ENCODE results near the gene SLC7A6OS. TPM values are rescaled to one million over a fixed set of nuclear protein-coding genes. Genes with fewer than 3 reads are reported as not detected.
A peak's percentile ranks its signal among the peaks of the same experiment; 100 is the strongest.

Gene SLC7A6OS
- 10 to 100 TPM; 51.9 to 55.8 TPM for total RNA-seq
- polyA plus RNA-seq, result 10 to 100 TPM; 22.4 to 25.2 TPM

- H3K36me3 ChIP-seq (ENCODE audit: insufficient read depth, low read length), result peaks cover 25% of the 10 kb centered on the region
- peaks cover 24 to 44% of the 10 kb centered on the region in 2 donors for H3K36me3 Mint-ChIP-seq
- H3K9me3 Mint-ChIP-seq, result no peaks in the 10 kb centered on the region
- H3K9me3 ChIP-seq (ENCODE audit: control insufficient read depth in 1 of 2, low read length in 2 of 2), result no peaks in the 10 kb centered on the region
- H3K27ac Mint-ChIP-seq, result peak within 1 kb of the TSS; percentile 75 to 98 (median 96)
- peak within 1 kb of the TSS; percentile 96 to 99 (median 98) for H3K4me3 Mint-ChIP-seq
- peak within 1 kb of the TSS; percentile 91 to 95 for H3K4me3 ChIP-seq (ENCODE audit: low read length in 2 of 2)
- no peaks in the 10 kb centered on the region for H3K27me3 Mint-ChIP-seq
- H3K4me1 ChIP-seq (ENCODE audit: insufficient read depth, low read length), result peaks cover 54% of the 10 kb centered on the region
- DNase-seq, result peak; percentile 90 to 96 (median 92)
- peak within 1 kb of the TSS; percentile 77 for H3K27ac ChIP-seq (ENCODE audit: low read depth, low read length)
- POLR2A ChIA-PET (ENCODE audit: partially characterized antibody), result interaction anchor here (0.6 to 34.3 kb wide), 14 partner anchors 8 to 504 kb away, joined by 3 to 1508 read pairs (median 5); partner anchors contain the start of genes DDX28, DUS2, ESRP2 and NFATC3
- H3K4me1 Mint-ChIP-seq, result peaks cover 27 to 65% (median 46%) of the 10 kb centered on the region in 4 donors
- intact Hi-C loops (cut with micrococcal nuclease), result loop anchor here (1.0 kb wide), 4 partner anchors 17 to 66 kb away; partner anchors contain the start of genes PLA2G15 and SLC7A6
- CTCF ChIA-PET (ENCODE audit: partially characterized antibody), result interaction anchor here (0.8 to 4.1 kb wide), 21 partner anchors 8 to 107 kb away, joined by 3 to 84 read pairs (median 6); partner anchors contain the start of gene SLC7A6
- H3K27me3 ChIP-seq (ENCODE audit: insufficient read depth, low read length), result no peaks in the 10 kb centered on the region
These were observed at the start of gene SLC7A6OS, which contains the start of gene PRMT7 for GRCh38 chr16:68310774-68311511. Gene SLC7A6OS, minus strand, starts transcription at chr16:68310946. Its CDS starts 20 bp downstream, at chr16:68310926. Gene PRMT7, plus strand, starts transcription at chr16:68311019. Its CDS starts 4,961 bp downstream, at chr16:68315980.

GRCh38 chr16:68359398-68360191, 48.8 kb upstream of the SLC7A6OS start:
- no peaks in the 10 kb centered on the region for H3K9me3 ChIP-seq (ENCODE audit: control insufficient read depth in 1 of 2, low read length in 2 of 2)
- ChIA-PET POLR2A (ENCODE audit: partially characterized antibody) (no interaction called here), CTCF (ENCODE audit: partially characterized antibody) (interaction anchor here (0.7 to 1.1 kb wide), 2 partner anchors 9 to 37 kb away, joined by 3 read pairs; no protein-coding TSS in a partner anchor)
- Mint-ChIP-seq H3K27ac (no peak overlapping the region), H3K4me1 (peaks cover 20 to 55% (median 38%) of the 10 kb centered on the region in 4 donors), H3K36me3 (peaks cover 17% of the 10 kb centered on the region in 2 donors), H3K4me3 (no peak overlapping the region), H3K9me3 (no peaks in the 10 kb centered on the region), H3K27me3 (no peaks in the 10 kb centered on the region)
- no peak overlapping the region for H3K4me3 ChIP-seq (ENCODE audit: low read length in 2 of 2)
- intact Hi-C loops (cut with micrococcal nuclease), result no loop called here
- H3K4me1 ChIP-seq (ENCODE audit: insufficient read depth, low read length), result peaks cover 47% of the 10 kb centered on the region
- H3K27me3 ChIP-seq (ENCODE audit: insufficient read depth, low read length), result no peaks in the 10 kb centered on the region
- no peak overlapping the region for H3K27ac ChIP-seq (ENCODE audit: low read depth, low read length)
- peaks cover 10% of the 10 kb centered on the region for H3K36me3 ChIP-seq (ENCODE audit: insufficient read depth, low read length)
- DNase-seq, result no peak

GRCh38 chr16:68358951-68359350, 48.2 kb upstream of the SLC7A6OS start:
- peaks cover 42% of the 10 kb centered on the region for H3K4me1 ChIP-seq (ENCODE audit: insufficient read depth, low read length)
- POLR2A ChIA-PET (ENCODE audit: partially characterized antibody), result no interaction called here
- intact Hi-C loops (cut with micrococcal nuclease), result no loop called here
- Mint-ChIP-seq H3K27ac (no peak overlapping the region), H3K27me3 (no peaks in the 10 kb centered on the region), H3K4me3 (no peak overlapping the region), H3K36me3 (peaks cover 19 to 24% of the 10 kb centered on the region in 2 donors), H3K9me3 (no peaks in the 10 kb centered on the region), H3K4me1 (peaks cover 17 to 53% (median 36%) of the 10 kb centered on the region in 4 donors)
- DNase-seq, result no peak
- H3K27me3 ChIP-seq (ENCODE audit: insufficient read depth, low read length), result no peaks in the 10 kb centered on the region
- H3K4me3 ChIP-seq (ENCODE audit: low read length in 2 of 2), result no peak overlapping the region
- H3K27ac ChIP-seq (ENCODE audit: low read depth, low read length), result no peak overlapping the region
- H3K9me3 ChIP-seq (ENCODE audit: control insufficient read depth in 1 of 2, low read length in 2 of 2), result no peaks in the 10 kb centered on the region
- H3K36me3 ChIP-seq (ENCODE audit: insufficient read depth, low read length), result peaks cover 13% of the 10 kb centered on the region
- CTCF ChIA-PET (ENCODE audit: partially characterized antibody), result no interaction called here

GRCh38 chr16:68357923-68358322, 47.2 kb upstream of the SLC7A6OS start:
- Histone ChIP-seq H3K9me3 (ENCODE audit: control insufficient read depth in 1 of 2, low read length in 2 of 2) (no peaks in the 10 kb centered on the region), H3K27ac (ENCODE audit: low read depth, low read length) (no peak overlapping the region), H3K36me3 (ENCODE audit: insufficient read depth, low read length) (peaks cover 13% of the 10 kb centered on the region), H3K4me3 (ENCODE audit: low read length in 2 of 2) (no peak overlapping the region), H3K27me3 (ENCODE audit: insufficient read depth, low read length) (no peaks in the 10 kb centered on the region), H3K4me1 (ENCODE audit: insufficient read depth, low read length) (peaks cover 40% of the 10 kb centered on the region)
- no peaks in the 10 kb centered on the region for H3K9me3 Mint-ChIP-seq
- H3K27me3 Mint-ChIP-seq, result no peaks in the 10 kb centered on the region
- H3K36me3 Mint-ChIP-seq, result peaks cover 19 to 32% of the 10 kb centered on the region in 2 donors
- no peak for DNase-seq
- ChIA-PET CTCF (ENCODE audit: partially characterized antibody) (interaction anchor here (2.3 to 2.9 kb wide), 3 partner anchors 9 to 97 kb away, joined by 13 to 14 read pairs (median 14); no protein-coding TSS in a partner anchor), POLR2A (ENCODE audit: partially characterized antibody) (no interaction called here)
- peaks cover 17 to 52% (median 35%) of the 10 kb centered on the region in 4 donors for H3K4me1 Mint-ChIP-seq
- peak overlapping the region in 2 of 8 donors; percentile 17 to 20 for H3K4me3 Mint-ChIP-seq
- peak overlapping the region in 1 of 7 donors; percentile 17 for H3K27ac Mint-ChIP-seq
- intact Hi-C loops (cut with micrococcal nuclease), result no loop called here

GRCh38 chr16:68357521-68357922, 46.8 kb upstream of the SLC7A6OS start:
- intact Hi-C loops (cut with micrococcal nuclease), result no loop called here
- Mint-ChIP-seq H3K27me3 (no peaks in the 10 kb centered on the region), H3K27ac (no peak overlapping the region), H3K36me3 (peaks cover 19 to 36% of the 10 kb centered on the region in 2 donors), H3K4me1 (peaks cover 19 to 51% (median 36%) of the 10 kb centered on the region in 4 donors), H3K9me3 (no peaks in the 10 kb centered on the region), H3K4me3 (peak overlapping the region in 3 of 8 donors; percentile 17 to 54 (median 20))
- Histone ChIP-seq H3K27ac (ENCODE audit: low read depth, low read length) (no peak overlapping the region), H3K4me3 (ENCODE audit: low read length in 2 of 2) (no peak overlapping the region), H3K4me1 (ENCODE audit: insufficient read depth, low read length) (peaks cover 40% of the 10 kb centered on the region), H3K27me3 (ENCODE audit: insufficient read depth, low read length) (no peaks in the 10 kb centered on the region), H3K36me3 (ENCODE audit: insufficient read depth, low read length) (peaks cover 13% of the 10 kb centered on the region), H3K9me3 (ENCODE audit: control insufficient read depth in 1 of 2, low read length in 2 of 2) (no peaks in the 10 kb centered on the region)
- ChIA-PET CTCF (ENCODE audit: partially characterized antibody) (interaction anchor here (1.0 to 2.9 kb wide), 5 partner anchors 10 to 153 kb away, joined by 3 to 14 read pairs (median 13); no protein-coding TSS in a partner anchor), POLR2A (ENCODE audit: partially characterized antibody) (interaction anchor here (1.1 kb wide), 1 partner anchor 11 kb away, joined by 3 read pairs; no protein-coding TSS in a partner anchor)
- DNase-seq, result no peak

- Histone ChIP-seq H3K4me1 (ENCODE audit: insufficient read depth, low read length) (peaks cover 40% of the 10 kb centered on the region), H3K9me3 (ENCODE audit: control insufficient read depth in 1 of 2, low read length in 2 of 2) (no peaks in the 10 kb centered on the region), H3K4me3 (ENCODE audit: low read length in 2 of 2) (peak overlapping the region; percentile 23 to 29), H3K36me3 (ENCODE audit: insufficient read depth, low read length) (peaks cover 17% of the 10 kb centered on the region), H3K27ac (ENCODE audit: low read depth, low read length) (no peak overlapping the region), H3K27me3 (ENCODE audit: insufficient read depth, low read length) (no peaks in the 10 kb centered on the region)
- intact Hi-C loops (cut with micrococcal nuclease), result no loop called here
- POLR2A ChIA-PET (ENCODE audit: partially characterized antibody), result interaction anchor here (1.1 to 1.3 kb wide), 3 partner anchors 11 to 350 kb away, joined by 3 read pairs; partner anchors contain the start of gene SLC7A6
- CTCF ChIA-PET (ENCODE audit: partially characterized antibody), result interaction anchor here (0.9 to 2.9 kb wide), 9 partner anchors 8 to 154 kb away, joined by 3 to 14 read pairs (median 4); no protein-coding TSS in a partner anchor
- no peaks in the 10 kb centered on the region for H3K9me3 Mint-ChIP-seq
- no peak for DNase-seq
- peak overlapping the region in 7 of 8 donors; percentile 65 to 89 (median 81) for H3K4me3 Mint-ChIP-seq
- H3K27ac Mint-ChIP-seq, result peak overlapping the region in 2 of 7 donors; percentile 29 to 82
- H3K36me3 Mint-ChIP-seq, result peaks cover 19 to 40% of the 10 kb centered on the region in 2 donors
- no peaks in the 10 kb centered on the region for H3K27me3 Mint-ChIP-seq
- H3K4me1 Mint-ChIP-seq, result peaks cover 21 to 51% (median 36%) of the 10 kb centered on the region in 4 donors
These were observed 46.2 kb upstream of the SLC7A6OS start for GRCh38 chr16:68356919-68357286.

All from CD4-positive, alpha-beta memory T cell (primary cell).